Spleen (tissue), 11 donors: ENCODE data around the gene TCF12. TPM values are rescaled to one million over a fixed set of nuclear protein-coding genes. Genes with fewer than 3 reads are reported as not detected.

Experiments used
- DNase-seq: peaks from one replicate; pipeline ENCODE4 v3.0.0-alpha.2; 2020
- H3K27ac ChIP-seq, 8 donors: fragments of 200-600 bp; sonication (generic) in 7 of 8; 1 replicate in 4 of 8; 2 replicates in 4 of 8; pipeline versions ENCODE4 v1.5.0 to v1.8.0; 2016 to 2021; ENCODE audit warnings: inconsistent platforms in 4 of 8, mild to moderate bottlenecking in 4 of 8, moderate library complexity in 1 of 8
- H3K27me3 ChIP-seq, 7 donors: fragments of 200-600 bp; sonication (generic) in 6 of 7; replicated peaks in 1 of 7; 1 replicate in 4 of 7; 2 replicates in 3 of 7; pipeline versions ENCODE4 v1.5.0 to v1.8.0; 2016 to 2021; ENCODE audit warnings: inconsistent platforms in 3 of 7, mild to moderate bottlenecking in 1 of 7
- H3K36me3 ChIP-seq, 6 donors: fragments of 200-600 bp; sonication (generic) in 5 of 6; 1 replicate in 4 of 6; 2 replicates in 2 of 6; pipeline versions ENCODE4 v1.5.0 to v1.8.0; 2016 to 2021; ENCODE audit warnings: inconsistent platforms in 2 of 6
- H3K4me1 ChIP-seq, 6 donors: fragments of 200-600 bp; sonication (generic) in 5 of 6; 1 replicate in 3 of 6; 2 replicates in 3 of 6; pipeline versions ENCODE4 v1.5.0 to v1.8.0; 2016 to 2021; ENCODE audit warnings: inconsistent platforms in 3 of 6
- H3K4me3 ChIP-seq, 8 donors: fragments of 200-600 bp; sonication (generic) in 7 of 8; 1 replicate in 4 of 8; 2 replicates in 4 of 8; pipeline versions ENCODE4 v1.5.0 to v1.8.0; 2016 to 2021; ENCODE audit warnings: inconsistent platforms in 4 of 8, mild to moderate bottlenecking in 4 of 8, moderate library complexity in 2 of 8
- H3K9me3 ChIP-seq, 8 donors: fragments of 200-600 bp; sonication (generic) in 7 of 8; 1 replicate in 4 of 8; 2 replicates in 4 of 8; pipeline versions ENCODE4 v1.5.0 to v1.8.0; 2016 to 2021; ENCODE audit warnings: inconsistent platforms in 4 of 8
- POLR2A ChIP-seq, 3 donors: fragments of 450-650 bp; IDR thresholded peaks; one replicate each; pipeline ENCODE4 v1.5.1; 2017; ENCODE audit warnings: antibody characterized with exemption in 3 of 3, mild to moderate bottlenecking in 1 of 3
- POLR2AphosphoS5 ChIP-seq, 3 donors: sonication (generic); formaldehyde crosslinking; IDR thresholded peaks; one replicate each; pipeline ENCODE4 v1.5.1; 2017; ENCODE audit warnings: antibody characterized with exemption in 3 of 3
- WGBS, 5 donors: extraction: QIAGEN DNeasy Blood & Tissue Kit in 3 of 5; methylation state at CpG; one replicate each; pipeline versions ENCODE4 v1.1.5 to v1.1.7; 2013 to 2018; 5-methylcytosine and 5-hydroxymethylcytosine counted together
- intact Hi-C: fragments of 100-400 bp; cut with DNase I; formaldehyde crosslinking; loops from one replicate; pipeline ENCODE4 v1.15.0; 2023; ENCODE audit warnings: low total_unique reads
- polyA plus RNA-seq, 3 donors: library from polyadenylated mRNA; stranded (reverse); fragments of 200-250 nt; gene quantifications; one replicate each; pipeline ENCODE4 v1.2.1, GENCODE V29; 2013
- total RNA-seq, 7 donors: library from RNA; depleted of rRNA in 3 of 7; stranded (reverse); fragments of >200 nt in 3 of 7; fragmentation: NEBNext Ultra II Directional in 4 of 7; extraction: Animal tissue kit (Norgen Biotek cat#: 25700) in 4 of 7; gene quantifications; one replicate each; pipeline versions ENCODE4 v1.1.0 to v1.2.1, GENCODE V29; 2016 to 2021
- TF ChIP-seq, protein P1 (sequence below), 11 experiments: fragments of 200-600 bp in 7 of 11; fragments of 450-650 bp in 4 of 11; sonication (generic) in 4 of 11; IDR thresholded peaks in 8 of 11; conservative IDR thresholded peaks in 3 of 11; 1 replicate in 7 of 11; 2 replicates in 4 of 11; pipeline versions ENCODE4 v1.4.0 to v1.8.0; 2016 to 2021; ENCODE audit warnings: antibody characterized with exemption in 11 of 11, inconsistent platforms in 4 of 11, mild to moderate bottlenecking in 1 of 11
- donor health status: healthy with polysubstance abuse.
- donor health status: DM: no; HTN: no; CAD: no; lungs with moderate emphysema.
- donor health status: DM: no; HTN: no; CAD: no.
- donor health status: Bipolar disorder and iron deficiency.
- donor health status: healthy.
- donor health status: DM: no; HTN: no; CAD: no.
- donor health status: DM: yes; HTN: yes; CAD: no.

Gene TCF12
- total and polyA plus RNA-seq, 10 donors: 8.3 to 139 (median 111) TPM

DNA sequence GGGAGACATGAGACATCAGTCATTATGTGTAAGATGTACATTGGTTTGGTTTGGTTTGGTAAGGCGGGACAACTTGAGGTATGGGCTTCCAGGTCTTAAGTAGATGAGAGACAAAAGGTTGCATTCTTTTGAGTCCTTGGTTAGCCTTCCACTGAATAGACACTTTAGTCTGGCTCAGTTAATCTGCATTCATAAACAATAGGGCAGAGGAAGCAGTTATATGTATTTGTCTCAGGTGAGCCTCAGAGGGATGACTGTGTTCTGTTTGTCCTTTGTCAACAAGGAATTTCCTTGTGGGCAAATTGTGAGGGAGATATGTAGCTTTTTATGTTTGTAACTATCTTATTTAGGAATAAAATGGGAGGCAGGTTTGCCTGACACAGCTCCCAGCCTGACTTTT is 50.4 kb downstream of the TCF12 start:
- H3K27me3 ChIP-seq: no peaks in the 10 kb centered on the region
- TF ChIP-seq, protein P1, sequence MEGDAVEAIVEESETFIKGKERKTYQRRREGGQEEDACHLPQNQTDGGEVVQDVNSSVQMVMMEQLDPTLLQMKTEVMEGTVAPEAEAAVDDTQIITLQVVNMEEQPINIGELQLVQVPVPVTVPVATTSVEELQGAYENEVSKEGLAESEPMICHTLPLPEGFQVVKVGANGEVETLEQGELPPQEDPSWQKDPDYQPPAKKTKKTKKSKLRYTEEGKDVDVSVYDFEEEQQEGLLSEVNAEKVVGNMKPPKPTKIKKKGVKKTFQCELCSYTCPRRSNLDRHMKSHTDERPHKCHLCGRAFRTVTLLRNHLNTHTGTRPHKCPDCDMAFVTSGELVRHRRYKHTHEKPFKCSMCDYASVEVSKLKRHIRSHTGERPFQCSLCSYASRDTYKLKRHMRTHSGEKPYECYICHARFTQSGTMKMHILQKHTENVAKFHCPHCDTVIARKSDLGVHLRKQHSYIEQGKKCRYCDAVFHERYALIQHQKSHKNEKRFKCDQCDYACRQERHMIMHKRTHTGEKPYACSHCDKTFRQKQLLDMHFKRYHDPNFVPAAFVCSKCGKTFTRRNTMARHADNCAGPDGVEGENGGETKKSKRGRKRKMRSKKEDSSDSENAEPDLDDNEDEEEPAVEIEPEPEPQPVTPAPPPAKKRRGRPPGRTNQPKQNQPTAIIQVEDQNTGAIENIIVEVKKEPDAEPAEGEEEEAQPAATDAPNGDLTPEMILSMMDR (IDR thresholded peaks at IDR 0.05 in 8 of 11, conservative IDR thresholded peaks at IDR 0.05 in 3 of 11): no peak
- no peak for TF ChIP-seq POLR2A (IDR thresholded peaks at IDR 0.05)
- TF ChIP-seq POLR2AphosphoS5 (IDR thresholded peaks at IDR 0.05): no peak
- no peaks in the 10 kb centered on the region for H3K36me3 ChIP-seq
- WGBS, 5 donors: 88 to 100% (median 94%) methylated on average over 1 of the region's 1 CpG
- no peak for DNase-seq
- H3K27ac ChIP-seq: no peak overlapping the region
- intact Hi-C loops: no loop called here
- H3K4me1 ChIP-seq: peaks cover 5 to 60% (median 30%) of the 10 kb centered on the region in 6 donors
- H3K9me3 ChIP-seq: no peaks in the 10 kb centered on the region
- H3K4me3 ChIP-seq: no peak overlapping the region

DNA sequence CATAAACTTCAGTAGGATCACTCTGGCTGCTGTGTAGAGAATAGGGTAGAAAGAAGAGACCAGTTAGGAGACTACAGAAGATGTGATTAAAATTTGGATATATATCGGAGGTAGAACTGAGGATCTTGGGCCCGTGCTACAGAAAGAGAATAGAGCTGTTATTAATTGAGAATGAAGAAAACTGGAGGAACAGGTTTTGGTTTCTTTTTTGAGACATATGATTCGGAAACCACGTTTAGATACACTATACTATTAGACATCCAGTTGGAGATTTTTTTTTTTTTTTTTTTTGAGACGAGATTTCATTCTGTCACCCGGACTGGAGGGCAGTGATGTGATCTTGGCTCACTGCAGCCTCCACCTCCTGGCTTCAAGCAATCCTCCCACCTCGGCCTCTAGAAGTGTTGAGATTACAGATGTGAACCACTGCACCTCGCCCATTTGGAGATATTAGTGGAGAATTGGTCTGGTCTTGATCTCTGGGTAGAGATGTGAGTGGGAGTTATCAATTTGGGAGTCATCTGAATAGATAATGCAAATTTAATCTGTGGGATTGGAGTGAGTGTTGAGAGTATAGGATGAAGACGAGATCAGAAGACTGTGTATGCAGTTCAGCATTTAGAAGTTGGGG is 50.9 kb downstream of the TCF12 start:
- TF ChIP-seq, protein P1 (IDR thresholded peaks at IDR 0.05 in 8 of 11, conservative IDR thresholded peaks at IDR 0.05 in 3 of 11): no peak
- no peak for TF ChIP-seq POLR2AphosphoS5 (IDR thresholded peaks at IDR 0.05)
- H3K4me3 ChIP-seq: no peak overlapping the region
- H3K4me1 ChIP-seq: peaks cover under 1 to 60% (median 28%) of the 10 kb centered on the region in 6 donors
- no peak for DNase-seq
- no peaks in the 10 kb centered on the region for H3K9me3 ChIP-seq
- no peaks in the 10 kb centered on the region for H3K27me3 ChIP-seq
- intact Hi-C loops: no loop called here
- H3K36me3 ChIP-seq: no peaks in the 10 kb centered on the region
- WGBS, 5 donors: 79 to 83% (median 82%) methylated on average over 9 of the region's 9 CpGs
- H3K27ac ChIP-seq: no peak overlapping the region

DNA sequence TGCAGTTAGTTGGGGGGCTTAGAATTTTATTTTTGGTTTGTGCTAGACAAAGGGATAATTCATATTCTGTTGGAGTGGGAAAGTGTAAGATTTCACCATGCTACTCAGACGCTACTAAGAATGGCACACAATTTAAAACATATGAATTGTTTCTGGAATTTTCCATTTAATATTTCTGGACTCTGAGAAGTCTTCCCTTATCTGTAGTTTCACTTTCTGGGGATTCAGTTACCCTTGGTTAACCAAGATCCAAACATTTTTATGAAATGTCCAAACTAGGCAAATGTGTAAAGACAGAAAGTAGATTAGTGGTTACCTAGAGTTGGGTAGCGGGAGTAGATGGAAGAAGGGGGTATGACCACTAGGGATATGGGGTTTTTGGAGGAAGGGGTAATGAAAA is 53.1 kb downstream of the TCF12 start:
- 88 to 95% (median 93%) methylated on average over 2 of the region's 2 CpGs for WGBS, 5 donors
- Histone ChIP-seq H3K9me3 (no peaks in the 10 kb centered on the region), H3K4me3 (no peak overlapping the region), H3K27ac (no peak overlapping the region), H3K27me3 (no peaks in the 10 kb centered on the region), H3K4me1 (peaks cover 0 to 48% (median 20%) of the 10 kb centered on the region in 6 donors), H3K36me3 (no peaks in the 10 kb centered on the region)
- intact Hi-C loops: no loop called here
- DNase-seq: no peak
- no peak for TF ChIP-seq POLR2AphosphoS5 (IDR thresholded peaks at IDR 0.05)
- TF ChIP-seq, protein P1 (IDR thresholded peaks at IDR 0.05 in 8 of 11, conservative IDR thresholded peaks at IDR 0.05 in 3 of 11): no peak
- no peak for TF ChIP-seq POLR2A (IDR thresholded peaks at IDR 0.05)

DNA sequence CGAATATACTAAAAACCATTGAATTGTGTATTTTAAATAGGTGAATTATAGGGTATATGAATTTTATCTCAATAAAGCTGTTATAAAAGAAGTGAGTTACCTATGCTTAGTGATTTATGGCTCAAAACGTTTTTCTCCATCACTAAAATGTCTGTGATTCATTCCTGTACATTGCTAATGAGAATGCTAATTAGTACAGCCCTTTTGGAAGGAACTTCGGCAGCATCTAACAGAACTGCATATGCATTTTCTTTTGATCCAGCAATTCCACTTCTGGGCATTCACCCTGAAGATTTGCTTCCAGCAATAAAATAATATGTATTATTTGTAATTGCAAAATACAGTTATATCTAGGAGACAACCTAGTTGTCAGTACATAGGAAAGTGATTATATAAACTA is 53.6 kb downstream of the TCF12 start:
- no peaks in the 10 kb centered on the region for H3K9me3 ChIP-seq

More for the DNA sequence above, 53.6 kb downstream of the TCF12 start:
- H3K4me1 ChIP-seq: peaks cover 0 to 48% (median 20%) of the 10 kb centered on the region in 6 donors
- intact Hi-C loops: no loop called here
- no peak for TF ChIP-seq POLR2A (IDR thresholded peaks at IDR 0.05)
- TF ChIP-seq POLR2AphosphoS5 (IDR thresholded peaks at IDR 0.05): no peak
- TF ChIP-seq, protein P1 (IDR thresholded peaks at IDR 0.05 in 8 of 11, conservative IDR thresholded peaks at IDR 0.05 in 3 of 11): no peak
- no peaks in the 10 kb centered on the region for H3K36me3 ChIP-seq
- H3K27ac ChIP-seq: no peak overlapping the region
- DNase-seq: no peak
- H3K4me3 ChIP-seq: no peak overlapping the region
- 60 to 63% (median 60%) methylated on average over 3 of the region's 3 CpGs for WGBS, 5 donors
- no peaks in the 10 kb centered on the region for H3K27me3 ChIP-seq
